BE2C (cell line): ENCODE results near the gene RNF130.

Experiments
- DNase-seq: peaks from one replicate; pipeline ENCODE4 v3.0.0-alpha.2; 2020
- H3K27me3 ChIP-seq: fragments of 250-450 bp; sonication (Bioruptor Pico); 2 replicates; pipeline ENCODE4 v1.5.1; 2020; ENCODE audit warnings: mild to moderate bottlenecking
- H3K36me3 ChIP-seq: fragments of 250-450 bp; sonication (Bioruptor Pico); 2 replicates; pipeline ENCODE4 v1.5.1; 2020; ENCODE audit warnings: mild to moderate bottlenecking
- H3K4me1 ChIP-seq: fragments of 250-450 bp; sonication (Bioruptor Pico); 2 replicates; pipeline ENCODE4 v1.5.1; 2020
- H3K4me3 ChIP-seq: 2 replicates; pipeline ENCODE4 v1.5.1; 2011; ENCODE audit warnings: low read depth, low read length
- H3K9me3 ChIP-seq: fragments of 250-450 bp; sonication (Bioruptor Pico); 2 replicates; pipeline ENCODE4 v1.5.1; 2020
- TF ChIP-seq, protein P1 (sequence below): IDR thresholded peaks from 2 replicates; pipeline ENCODE4 v1.5.1; 2012; ENCODE audit warnings: mild to moderate bottlenecking, low read depth, low read length

Gene RNF130

GRCh38 chr5:179920175-179920574 is 151.4 kb downstream of the RNF130 start:
- no peak overlapping the region for H3K4me3 ChIP-seq
- no peaks in the 10 kb centered on the region for H3K9me3 ChIP-seq
- H3K4me1 ChIP-seq = no peaks in the 10 kb centered on the region
- no peak for DNase-seq
- TF ChIP-seq, protein P1, sequence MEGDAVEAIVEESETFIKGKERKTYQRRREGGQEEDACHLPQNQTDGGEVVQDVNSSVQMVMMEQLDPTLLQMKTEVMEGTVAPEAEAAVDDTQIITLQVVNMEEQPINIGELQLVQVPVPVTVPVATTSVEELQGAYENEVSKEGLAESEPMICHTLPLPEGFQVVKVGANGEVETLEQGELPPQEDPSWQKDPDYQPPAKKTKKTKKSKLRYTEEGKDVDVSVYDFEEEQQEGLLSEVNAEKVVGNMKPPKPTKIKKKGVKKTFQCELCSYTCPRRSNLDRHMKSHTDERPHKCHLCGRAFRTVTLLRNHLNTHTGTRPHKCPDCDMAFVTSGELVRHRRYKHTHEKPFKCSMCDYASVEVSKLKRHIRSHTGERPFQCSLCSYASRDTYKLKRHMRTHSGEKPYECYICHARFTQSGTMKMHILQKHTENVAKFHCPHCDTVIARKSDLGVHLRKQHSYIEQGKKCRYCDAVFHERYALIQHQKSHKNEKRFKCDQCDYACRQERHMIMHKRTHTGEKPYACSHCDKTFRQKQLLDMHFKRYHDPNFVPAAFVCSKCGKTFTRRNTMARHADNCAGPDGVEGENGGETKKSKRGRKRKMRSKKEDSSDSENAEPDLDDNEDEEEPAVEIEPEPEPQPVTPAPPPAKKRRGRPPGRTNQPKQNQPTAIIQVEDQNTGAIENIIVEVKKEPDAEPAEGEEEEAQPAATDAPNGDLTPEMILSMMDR = no peak
- H3K27me3 ChIP-seq = no peaks in the 10 kb centered on the region
- H3K36me3 ChIP-seq = no peaks in the 10 kb centered on the region

DNA sequence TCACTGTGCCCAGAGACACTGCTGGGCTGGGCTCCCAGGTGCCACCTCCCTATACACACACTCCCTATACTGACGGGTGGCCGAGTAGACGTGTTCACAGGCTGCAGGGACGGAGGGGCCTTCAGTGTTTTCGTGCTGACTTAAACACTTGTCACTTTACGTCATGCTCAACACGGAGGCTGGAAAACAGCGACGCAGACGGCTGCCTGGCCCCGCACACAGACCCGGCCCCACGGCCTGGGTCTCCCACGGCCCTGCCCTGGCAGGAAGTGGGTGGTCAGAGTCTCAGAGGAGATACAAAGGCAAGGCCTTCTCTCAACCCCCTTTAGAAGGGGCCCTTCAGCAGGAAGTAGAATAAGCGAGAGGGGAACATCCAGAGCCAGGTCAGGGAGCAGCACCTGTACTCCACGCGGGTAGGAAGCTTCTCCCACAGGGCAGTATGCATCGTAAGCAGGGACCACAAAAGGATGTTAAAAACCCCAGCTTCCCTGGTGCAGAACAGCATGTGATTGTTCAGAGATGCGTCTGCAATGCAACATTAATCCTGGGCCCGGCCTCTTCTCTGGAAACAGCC is 152.0 kb downstream of the RNF130 start:
- no peaks in the 10 kb centered on the region for H3K27me3 ChIP-seq

GRCh38 chr5:179918742-179919486 is 152.6 kb downstream of the RNF130 start:
- no peaks in the 10 kb centered on the region for H3K4me1 ChIP-seq
- H3K36me3 ChIP-seq = no peaks in the 10 kb centered on the region
- H3K4me3 ChIP-seq = no peak overlapping the region
- no peaks in the 10 kb centered on the region for H3K9me3 ChIP-seq
- TF ChIP-seq, protein P1 = no peak
- H3K27me3 ChIP-seq = no peaks in the 10 kb centered on the region
- DNase-seq = no peak

More for the DNA sequence above, 152.0 kb downstream of the RNF130 start:
- Histone ChIP-seq H3K36me3 (no peaks in the 10 kb centered on the region), H3K4me3 (no peak overlapping the region), H3K4me1 (no peaks in the 10 kb centered on the region), H3K9me3 (no peaks in the 10 kb centered on the region)
- TF ChIP-seq, protein P1 = no peak
- DNase-seq = no peak

DNA sequence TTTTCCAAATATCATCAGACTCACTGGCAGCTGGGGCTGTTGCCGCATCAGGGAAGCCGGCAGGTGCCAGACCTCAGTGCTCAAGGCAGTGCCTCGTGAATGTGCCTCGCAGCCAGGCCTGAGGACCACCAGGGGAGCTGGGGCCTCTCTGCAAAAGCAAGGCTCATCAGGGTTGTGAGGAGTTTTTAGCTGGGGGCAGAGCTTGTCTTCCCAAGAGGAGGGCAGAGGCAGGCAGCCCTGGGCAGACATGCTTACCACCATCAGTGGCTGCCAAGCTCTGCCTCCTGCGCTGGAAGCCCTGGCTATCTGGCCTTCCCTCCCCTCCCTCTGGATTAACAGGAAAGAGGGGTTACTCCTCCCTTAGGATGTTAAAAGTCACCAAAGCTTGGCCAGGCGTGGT is 155.0 kb downstream of the RNF130 start:
- TF ChIP-seq, protein P1 = no peak
- H3K4me1 ChIP-seq = no peaks in the 10 kb centered on the region
- no peak for DNase-seq

GRCh38 chr5:179915406-179915935 is 156.1 kb downstream of the RNF130 start:
- H3K27me3 ChIP-seq = no peaks in the 10 kb centered on the region
- DNase-seq = no peak
- TF ChIP-seq, protein P1 = no peak

More for the DNA sequence above, 155.0 kb downstream of the RNF130 start:
- no peaks in the 10 kb centered on the region for H3K27me3 ChIP-seq
- no peaks in the 10 kb centered on the region for H3K9me3 ChIP-seq
- H3K4me3 ChIP-seq = no peak overlapping the region
- no peaks in the 10 kb centered on the region for H3K36me3 ChIP-seq

DNA sequence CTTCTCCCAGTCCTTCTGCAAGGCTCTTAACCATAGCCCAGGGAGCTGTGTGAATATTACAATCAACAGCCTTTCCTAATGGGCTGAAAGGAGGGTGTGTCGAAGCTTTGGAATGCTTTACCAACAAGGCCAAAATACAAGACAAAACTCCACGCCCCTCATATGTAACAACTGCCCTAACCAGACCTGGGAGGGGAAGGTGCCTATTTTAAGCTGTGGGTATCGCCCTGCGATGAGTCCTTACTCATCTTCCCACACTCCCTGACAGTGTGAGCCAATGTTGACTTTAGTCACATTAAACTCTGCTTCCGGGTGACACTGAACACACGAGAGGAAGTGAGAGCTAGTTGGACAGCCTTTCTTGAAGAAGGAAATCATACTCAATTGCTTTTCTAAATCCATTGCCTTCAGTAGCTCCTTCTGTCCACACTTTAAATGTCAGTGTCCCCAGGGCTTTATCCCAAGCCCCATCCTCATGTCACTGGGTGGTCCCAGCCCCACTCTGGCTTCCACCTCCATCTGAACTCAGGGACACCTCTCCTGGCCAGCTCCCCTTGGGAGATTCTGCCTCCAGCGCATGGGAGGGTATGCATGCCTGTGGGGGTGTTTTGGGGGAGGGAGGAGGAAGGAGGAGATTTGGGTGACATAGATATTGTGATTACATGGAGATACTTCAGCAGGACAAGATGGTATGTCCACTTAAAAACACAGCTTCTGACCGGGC is 157.4 kb downstream of the RNF130 start:
- DNase-seq = no peak
- TF ChIP-seq, protein P1 = no peak
- H3K9me3 ChIP-seq = no peaks in the 10 kb centered on the region
- no peaks in the 10 kb centered on the region for H3K4me1 ChIP-seq
- no peaks in the 10 kb centered on the region for H3K36me3 ChIP-seq
- no peak overlapping the region for H3K4me3 ChIP-seq
- no peaks in the 10 kb centered on the region for H3K27me3 ChIP-seq

More at GRCh38 chr5:179915406-179915935, 156.1 kb downstream of the RNF130 start:
- Histone ChIP-seq H3K36me3 (no peaks in the 10 kb centered on the region), H3K4me1 (no peaks in the 10 kb centered on the region), H3K9me3 (no peaks in the 10 kb centered on the region), H3K4me3 (no peak overlapping the region)
